H9 (cell line): Measurements from ENCODE around the gene PCYT2. TPM values are rescaled to one million over a fixed set of nuclear protein-coding genes. Genes with fewer than 3 reads are reported as not detected.

Experiments
- DNase-seq: peaks from one replicate; pipeline ENCODE4 v3.0.0-alpha.2; 2017
- H2AFZ ChIP-seq: one replicate; pipeline ENCODE4 v1.6.1; 2013; ENCODE audit warnings: mild to moderate bottlenecking, low read length, control low read depth, moderate library complexity
- H2AK5ac ChIP-seq: 2 replicates; pipeline ENCODE4 v1.6.1; 2013; ENCODE audit warnings: low read length, control low read depth, mixed read lengths; ENCODE audit not compliant: insufficient read length
- H2BK120ac ChIP-seq: one replicate; pipeline ENCODE4 v1.6.1; 2013; ENCODE audit warnings: low read depth, mild to moderate bottlenecking, low read length, control low read depth, inconsistent platforms; ENCODE audit not compliant: poor library complexity, severe bottlenecking
- H2BK12ac ChIP-seq: 2 replicates; pipeline ENCODE4 v1.6.1; 2013; ENCODE audit warnings: low read length, control low read depth, mixed read lengths, low read depth; ENCODE audit not compliant: insufficient read length
- H2BK15ac ChIP-seq: 2 replicates; pipeline ENCODE4 v1.6.1; 2013; ENCODE audit warnings: low read depth, low read length, control low read depth
- H2BK20ac ChIP-seq: one replicate; pipeline ENCODE4 v1.6.1; 2013; ENCODE audit warnings: low read depth, mild to moderate bottlenecking, low read length, control low read depth, inconsistent platforms; ENCODE audit not compliant: poor library complexity, severe bottlenecking
- H2BK5ac ChIP-seq: 2 replicates; pipeline ENCODE4 v1.6.1; 2013; ENCODE audit warnings: low read length, control low read depth, mixed read lengths; ENCODE audit not compliant: insufficient read length
- H3K14ac ChIP-seq: 2 replicates; pipeline ENCODE4 v1.6.1; 2013; ENCODE audit warnings: low read length, control low read depth; ENCODE audit not compliant: insufficient read depth
- H3K18ac ChIP-seq: 2 replicates; pipeline ENCODE4 v1.6.1; 2013; ENCODE audit warnings: low read depth, mild to moderate bottlenecking, mixed read lengths, low read length, control low read depth; ENCODE audit not compliant: insufficient read length
- H3K23ac ChIP-seq: 2 replicates; pipeline ENCODE4 v1.6.1; 2013; ENCODE audit warnings: low read length, control low read depth, mixed read lengths, low read depth; ENCODE audit not compliant: insufficient read length
- H3K23me2 ChIP-seq: 2 replicates; pipeline ENCODE4 v1.6.1; 2013; ENCODE audit warnings: low read depth, mild to moderate bottlenecking, mixed read lengths, low read length, control low read depth; ENCODE audit not compliant: insufficient read length, poor library complexity, severe bottlenecking
- H3K27ac ChIP-seq: 2 replicates; pipeline ENCODE4 v1.5.1; 2013; ENCODE audit warnings: low read length, control low read depth, mixed read lengths, low read depth; ENCODE audit not compliant: insufficient read length
- H3K27me3 ChIP-seq: 2 replicates; pipeline ENCODE4 v1.6.1; 2013; ENCODE audit warnings: low read length, control low read depth, inconsistent platforms; ENCODE audit not compliant: insufficient read depth
- H3K4ac ChIP-seq: 2 replicates; pipeline ENCODE4 v1.6.1; 2013; ENCODE audit warnings: low read depth, mild to moderate bottlenecking, control low read depth, inconsistent platforms, low read length, moderate library complexity
- H3K4me1 ChIP-seq: 2 replicates; pipeline ENCODE4 v1.6.1; 2013; ENCODE audit warnings: low read length, control low read depth, inconsistent platforms; ENCODE audit not compliant: insufficient read depth
- H3K4me2 ChIP-seq: 2 replicates; pipeline ENCODE4 v1.6.1; 2013; ENCODE audit warnings: low read length, control low read depth, mixed read lengths; ENCODE audit not compliant: insufficient read length, insufficient read depth
- H3K56ac ChIP-seq: 2 replicates; pipeline ENCODE4 v1.6.1; 2013; ENCODE audit warnings: low read depth, mild to moderate bottlenecking, mixed read lengths, low read length, control low read depth; ENCODE audit not compliant: insufficient read length
- H3K79me1 ChIP-seq: 2 replicates; pipeline ENCODE4 v1.6.1; 2013; ENCODE audit warnings: low read depth, mild to moderate bottlenecking, moderate library complexity, low read length, control low read depth, inconsistent platforms; ENCODE audit not compliant: insufficient read depth, poor library complexity, severe bottlenecking
- H3K79me2 ChIP-seq: 2 replicates; pipeline ENCODE4 v1.6.1; 2013; ENCODE audit warnings: low read length, control low read depth, inconsistent platforms; ENCODE audit not compliant: insufficient read depth
- H3K9ac ChIP-seq: 2 replicates; pipeline ENCODE4 v1.6.1; 2013; ENCODE audit warnings: low read length, control low read depth, mixed read lengths; ENCODE audit not compliant: insufficient read length; ENCODE audit errors: extremely low read depth
- H3K9me3 ChIP-seq: one replicate; pipeline ENCODE4 v1.6.1; 2013; ENCODE audit warnings: low read depth, low read length, inconsistent platforms; ENCODE audit not compliant: control insufficient read depth
- H3T11ph ChIP-seq: one replicate; pipeline ENCODE4 v1.6.1; 2013; ENCODE audit warnings: mild to moderate bottlenecking, low read length, control low read depth, inconsistent platforms
- H4K20me1 ChIP-seq: one replicate; pipeline ENCODE4 v1.6.1; 2013; ENCODE audit not compliant: control insufficient read depth, insufficient read length, insufficient read depth
- H4K5ac ChIP-seq: 2 replicates; pipeline ENCODE4 v1.6.1; 2013; ENCODE audit warnings: low read depth, mild to moderate bottlenecking, mixed read lengths, low read length, control low read depth; ENCODE audit not compliant: insufficient read length
- H4K8ac ChIP-seq: replicated peaks from 2 replicates; pipeline ENCODE4 v1.6.1; 2013; ENCODE audit warnings: low read length, control low read depth, mixed read lengths, low read depth; ENCODE audit not compliant: insufficient read length
- H4K91ac ChIP-seq: 2 replicates; pipeline ENCODE4 v1.6.1; 2013; ENCODE audit warnings: low read depth, mild to moderate bottlenecking, moderate library complexity, mixed read lengths, low read length, control low read depth; ENCODE audit not compliant: insufficient read length
- H3K27ac Mint-ChIP-seq, 3 experiments: 2 replicates in 2 of 3; 3 replicates in 1 of 3; pipeline ENCODE4 v1.8.0; 2020 to 2021; ENCODE audit warnings: mixed read lengths in 3 of 3, mild to moderate bottlenecking in 1 of 3, moderate library complexity in 1 of 3
- H3K27me3 Mint-ChIP-seq: 2 replicates; pipeline ENCODE4 v1.8.0; 2021; ENCODE audit warnings: low read depth, mild to moderate bottlenecking, moderate library complexity, mixed read lengths
- H3K36me3 Mint-ChIP-seq, 3 experiments: 2 replicates in 2 of 3; 3 replicates in 1 of 3; pipeline ENCODE4 v1.8.0; 2020 to 2021; ENCODE audit warnings: low read depth in 3 of 3, mixed read lengths in 3 of 3; ENCODE audit not compliant: insufficient read depth in 1 of 3
- H3K4me1 Mint-ChIP-seq, 2 experiments: 2 replicates each; pipeline ENCODE4 v1.8.0; 2020; ENCODE audit warnings: mixed read lengths in 2 of 2
- H3K4me3 Mint-ChIP-seq, 2 experiments: 2 replicates in 1 of 2; 3 replicates in 1 of 2; pipeline ENCODE4 v1.8.0; 2020 to 2021; ENCODE audit warnings: mild to moderate bottlenecking in 2 of 2, mixed read lengths in 2 of 2, moderate library complexity in 1 of 2
- H3K9me3 Mint-ChIP-seq, 2 experiments: 2 replicates in 1 of 2; 3 replicates in 1 of 2; pipeline ENCODE4 v1.8.0; 2020; ENCODE audit warnings: mild to moderate bottlenecking in 2 of 2, mixed read lengths in 2 of 2, moderate library complexity in 1 of 2
- WGBS: extraction: QIAGEN DNeasy Blood & Tissue Kit; methylation state at CpG from one replicate; pipeline ENCODE4 v1.1.7; 2013; ENCODE audit warnings: missing lambda C conversion rate, low lambda C conversion rate, mixed read lengths; ENCODE audit not compliant: insufficient read length; ENCODE audit errors: extremely low coverage; 5-methylcytosine and 5-hydroxymethylcytosine counted together
- total RNA-seq: library from RNA; stranded (reverse); gene quantifications from 2 replicates; pipeline ENCODE4 v1.2.1, GENCODE V29; 2021
- TF ChIP-seq, protein P1 (sequence below): fragments of 200-600 bp; sonication (generic); conservative IDR thresholded peaks from 3 replicates; pipeline ENCODE4 v1.8.0; 2021; ENCODE audit warnings: antibody characterized with exemption, mild to moderate bottlenecking

The PCYT2 gene
- total RNA-seq, 1 experiment from 2014 or later: 24.5 TPM

DNA sequence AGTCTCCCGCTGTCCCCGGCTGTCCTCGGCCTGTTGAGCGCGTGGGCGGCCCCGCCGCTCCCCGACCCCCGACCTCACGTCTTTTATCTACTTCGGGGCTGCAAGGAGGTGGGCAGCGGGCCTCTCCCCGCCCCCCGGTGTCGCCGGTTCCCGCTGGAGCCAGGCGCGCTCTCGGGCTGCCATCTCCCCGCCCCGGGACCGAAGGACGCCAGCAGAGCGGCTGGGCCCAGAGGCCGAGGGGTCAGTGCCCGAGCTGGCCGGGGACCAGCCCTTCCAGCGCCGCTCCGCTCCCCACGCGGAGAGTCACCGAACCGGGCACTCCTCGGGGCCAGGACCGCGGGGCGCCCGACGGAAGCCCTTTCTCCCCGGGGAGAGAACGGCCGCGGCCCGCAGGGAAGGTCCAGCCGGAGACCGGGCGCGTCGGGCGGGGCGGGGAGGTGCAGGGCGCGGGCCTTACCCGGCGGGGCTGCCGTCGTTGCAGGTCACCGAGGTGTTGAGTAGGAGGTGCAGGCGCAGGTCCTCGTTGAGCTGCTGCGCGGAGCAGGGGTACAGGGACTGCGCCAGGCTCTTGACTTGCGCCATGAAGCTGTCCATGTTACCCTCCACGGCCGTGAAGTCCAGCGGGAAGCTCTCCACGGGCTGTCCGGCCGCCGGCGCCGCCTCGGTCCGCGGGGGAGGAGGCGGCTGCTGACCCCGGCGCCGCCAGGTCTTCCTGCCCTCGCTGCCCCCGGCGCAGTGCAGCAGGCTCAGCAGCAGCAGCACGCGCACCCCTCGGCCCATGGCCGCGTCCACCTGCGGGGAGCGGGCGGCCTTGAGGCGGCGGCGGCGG is 49.1 kb upstream of the PCYT2 start:
- Histone ChIP-seq H3K79me1 (no peaks in the 10 kb centered on the region), H2AK5ac (no peak overlapping the region), H3K14ac (no peak overlapping the region), H2BK15ac (no peak overlapping the region), H3K9ac (no peak overlapping the region), H3K27ac (no peak overlapping the region), H4K8ac (no peak overlapping the region), H3K4me2 (peak overlapping the region; percentile 4), H3K23ac (no peak overlapping the region), H2BK12ac (no peak overlapping the region), H3K9me3 (no peaks in the 10 kb centered on the region), H4K91ac (no peak overlapping the region), H3K23me2 (peaks cover 3% of the 10 kb centered on the region), H3K18ac (no peak overlapping the region), H3K56ac (no peak overlapping the region), H3K4me1 (no peaks in the 10 kb centered on the region), H3K27me3 (peaks cover 43% of the 10 kb centered on the region; the same call in 1 of the 2 replicates), H2BK5ac (no peak overlapping the region), H2BK20ac (no peak overlapping the region), H2AFZ (no peak overlapping the region), H4K20me1 (no peaks in the 10 kb centered on the region), H3T11ph (no peak overlapping the region), H3K4ac (no peak overlapping the region), H2BK120ac (no peak overlapping the region), H4K5ac (no peak overlapping the region), H3K79me2 (no peaks in the 10 kb centered on the region)
- Mint-ChIP-seq H3K4me3 (peak overlapping the region; percentile 36 to 66; a peak in 2 of 5 replicates), H3K27me3 (peaks cover 75% of the 10 kb centered on the region), H3K9me3 (peaks cover 0 to 4% of the 10 kb centered on the region in 2 experiments; a peak in 1 of 5 replicates), H3K4me1 (peaks cover 9 to 14% of the 10 kb centered on the region in 2 experiments), H3K27ac (no peak overlapping the region), H3K36me3 (no peaks in the 10 kb centered on the region; a peak in 1 of 7 replicates)
- no CpG with 5 or more reads among the region's 98 CpGs for WGBS
- DNase-seq: peak; percentile 69
- TF ChIP-seq, protein P1, sequence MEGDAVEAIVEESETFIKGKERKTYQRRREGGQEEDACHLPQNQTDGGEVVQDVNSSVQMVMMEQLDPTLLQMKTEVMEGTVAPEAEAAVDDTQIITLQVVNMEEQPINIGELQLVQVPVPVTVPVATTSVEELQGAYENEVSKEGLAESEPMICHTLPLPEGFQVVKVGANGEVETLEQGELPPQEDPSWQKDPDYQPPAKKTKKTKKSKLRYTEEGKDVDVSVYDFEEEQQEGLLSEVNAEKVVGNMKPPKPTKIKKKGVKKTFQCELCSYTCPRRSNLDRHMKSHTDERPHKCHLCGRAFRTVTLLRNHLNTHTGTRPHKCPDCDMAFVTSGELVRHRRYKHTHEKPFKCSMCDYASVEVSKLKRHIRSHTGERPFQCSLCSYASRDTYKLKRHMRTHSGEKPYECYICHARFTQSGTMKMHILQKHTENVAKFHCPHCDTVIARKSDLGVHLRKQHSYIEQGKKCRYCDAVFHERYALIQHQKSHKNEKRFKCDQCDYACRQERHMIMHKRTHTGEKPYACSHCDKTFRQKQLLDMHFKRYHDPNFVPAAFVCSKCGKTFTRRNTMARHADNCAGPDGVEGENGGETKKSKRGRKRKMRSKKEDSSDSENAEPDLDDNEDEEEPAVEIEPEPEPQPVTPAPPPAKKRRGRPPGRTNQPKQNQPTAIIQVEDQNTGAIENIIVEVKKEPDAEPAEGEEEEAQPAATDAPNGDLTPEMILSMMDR: no peak
